Measurements from ENCODE around the gene CRTC3.
"Not testable (repeated sequence)": the region's sequence is repeated elsewhere in the genome, so short reads cannot be mapped to it uniquely, and the experiment has no call there.

CRTC3 gene

DNA sequence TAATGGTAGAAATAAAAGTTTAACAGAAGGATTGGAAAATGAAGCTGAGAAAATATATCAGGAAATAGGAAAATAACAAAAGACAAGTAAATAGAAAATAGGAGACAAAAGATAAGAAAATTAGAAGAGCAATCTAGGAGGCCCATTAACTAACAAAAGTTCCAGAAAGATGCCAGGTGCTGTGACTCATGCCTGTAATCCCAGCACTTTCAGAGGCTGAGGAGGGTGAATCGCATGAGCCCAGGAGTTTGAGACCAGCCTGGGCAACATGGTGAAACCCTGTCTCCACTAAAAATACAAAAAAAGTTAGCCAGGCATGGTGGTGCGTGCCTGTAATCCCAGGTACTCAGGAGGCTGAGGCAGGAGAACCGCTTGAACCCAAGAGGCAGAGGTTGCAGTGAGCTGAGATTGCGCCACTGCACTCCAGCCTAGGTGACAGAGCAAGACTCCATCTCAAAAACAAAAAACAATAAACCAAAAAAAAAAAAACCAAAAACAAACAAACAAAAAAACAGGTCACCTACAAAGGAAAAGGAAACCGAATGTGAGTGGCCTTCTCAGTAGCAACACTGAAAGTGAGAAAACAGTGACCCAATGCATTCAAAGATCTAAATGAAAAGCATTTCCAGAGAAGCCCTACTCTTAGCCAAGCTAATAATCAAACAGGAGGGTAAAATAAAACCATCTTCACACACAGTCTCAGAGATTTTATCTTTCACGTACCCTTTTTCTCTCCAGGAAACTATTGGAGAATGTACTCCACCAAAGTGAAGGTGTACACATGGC is 5.5 kb upstream of the CRTC3 start:
- DNase-seq = not testable (repeated sequence)

DNA sequence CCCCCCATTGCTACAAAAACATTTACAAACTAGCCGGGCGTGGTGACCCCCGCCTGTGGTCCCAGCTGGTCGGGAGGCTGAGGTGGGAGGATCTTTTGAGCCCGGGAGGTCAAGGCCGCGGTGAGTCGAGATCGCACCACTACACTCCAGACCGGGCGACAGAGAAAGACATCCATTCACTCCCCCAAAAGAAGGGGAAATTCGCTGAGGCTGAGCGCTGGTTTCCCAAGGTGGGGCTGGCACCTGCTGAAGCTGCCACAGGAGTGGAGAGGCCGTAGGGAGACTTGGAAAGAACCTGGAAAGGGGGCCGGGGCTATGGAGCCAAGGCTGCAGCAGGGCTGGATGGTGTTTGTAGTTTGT is 732 bp upstream of the CRTC3 start:
- peak; percentile 24 for DNase-seq

DNA sequence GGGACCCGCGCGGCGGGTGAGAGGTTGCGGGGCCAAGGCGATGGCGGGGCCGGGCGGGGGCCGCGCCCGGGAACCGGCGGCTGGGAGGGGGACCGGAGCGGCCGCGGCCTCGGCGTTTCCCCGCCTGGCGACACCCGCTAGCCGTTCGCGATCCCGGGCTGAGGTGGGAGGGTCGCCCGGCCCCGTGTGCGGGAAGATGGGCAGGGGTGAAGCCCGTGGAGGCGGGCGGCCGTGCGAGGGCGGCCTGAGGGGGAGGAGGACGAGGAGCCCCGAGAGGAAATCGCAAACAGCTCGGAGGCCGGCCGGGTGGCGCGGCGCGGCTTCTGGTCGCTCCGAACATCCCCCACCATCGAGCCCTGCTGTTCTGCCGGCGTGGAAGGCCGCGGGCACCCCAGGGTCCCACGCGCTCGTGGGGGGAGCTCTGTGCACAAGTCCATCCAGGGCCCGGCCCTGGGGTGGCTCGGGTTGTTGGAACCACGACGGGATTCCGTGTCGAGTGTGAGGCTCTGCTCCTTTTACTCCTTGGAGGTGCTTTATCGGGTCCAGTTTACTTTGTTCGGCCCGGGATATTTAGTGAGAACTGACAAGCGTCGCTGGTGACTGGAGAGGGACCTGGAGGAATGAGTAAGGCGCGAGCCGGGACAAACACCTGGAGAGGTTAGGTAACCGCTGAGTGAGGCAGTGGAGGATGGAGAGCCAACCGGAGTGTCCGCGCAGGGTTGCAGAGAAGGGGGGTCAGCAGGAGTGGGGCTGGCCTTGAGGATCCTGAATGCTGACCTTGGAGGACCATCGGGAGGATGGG is 728 bp downstream of the CRTC3 start:
- DNase-seq = peak; percentile 60

DNA sequence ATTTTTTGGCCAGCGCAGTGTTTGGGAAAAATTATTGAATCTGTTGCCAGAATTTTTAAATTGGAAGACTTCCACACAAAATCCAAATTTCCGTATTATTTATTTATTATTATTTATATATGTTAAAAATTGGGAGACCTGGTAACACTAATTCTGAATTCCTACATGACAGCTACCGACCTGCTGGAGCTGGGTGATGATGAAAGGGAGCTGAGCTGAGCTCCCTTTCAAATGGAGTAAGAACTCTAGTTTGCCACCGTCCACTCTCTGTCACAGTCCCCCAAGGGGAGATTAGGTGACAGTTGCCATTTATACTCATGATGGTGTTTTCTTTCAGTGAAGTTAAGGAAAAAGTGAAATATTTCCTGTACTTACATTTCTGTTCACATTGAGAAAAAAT is 1.4 kb downstream of the CRTC3 start:
- DNase-seq = no peak

DNA sequence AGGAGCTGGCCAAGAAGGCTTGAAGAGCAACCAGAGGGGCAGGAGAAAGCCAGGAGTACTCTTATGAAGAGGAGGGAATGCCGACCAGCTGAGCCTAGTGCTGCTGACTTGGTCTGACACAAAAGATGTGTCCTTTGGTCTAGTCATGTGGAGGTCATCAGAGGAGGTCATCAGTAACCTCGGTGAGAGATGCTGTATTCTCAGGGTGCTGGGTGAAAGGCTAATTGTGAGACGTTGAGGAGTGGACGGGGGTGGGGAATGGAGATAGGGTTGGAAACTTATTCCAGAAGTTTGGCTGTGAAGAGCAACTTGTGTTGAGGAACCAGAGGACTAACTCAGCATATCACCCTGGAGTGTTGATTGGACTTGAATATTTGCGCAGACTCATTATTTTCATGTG is 5.5 kb downstream of the CRTC3 start:
- no peak for DNase-seq

DNA sequence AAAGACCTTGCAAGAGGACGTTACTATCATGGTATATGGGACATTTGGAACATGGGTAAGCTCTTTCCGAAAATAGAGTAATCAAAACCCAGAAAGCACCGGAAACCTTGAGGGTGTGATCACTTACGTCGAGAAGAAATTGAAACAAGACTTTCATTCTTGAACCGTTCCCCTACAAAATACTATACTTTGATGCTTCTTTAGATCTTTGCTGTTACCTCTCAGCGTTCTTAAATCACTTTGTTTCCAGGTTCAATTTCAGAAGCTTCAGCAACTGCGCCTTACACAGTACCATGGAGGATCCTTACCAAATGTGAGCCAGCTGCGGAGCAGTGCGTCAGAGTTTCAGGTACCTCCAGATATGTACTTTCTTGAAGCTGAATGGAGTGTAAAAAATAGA is 10.1 kb downstream of the CRTC3 start:
- no peak for DNase-seq

DNA sequence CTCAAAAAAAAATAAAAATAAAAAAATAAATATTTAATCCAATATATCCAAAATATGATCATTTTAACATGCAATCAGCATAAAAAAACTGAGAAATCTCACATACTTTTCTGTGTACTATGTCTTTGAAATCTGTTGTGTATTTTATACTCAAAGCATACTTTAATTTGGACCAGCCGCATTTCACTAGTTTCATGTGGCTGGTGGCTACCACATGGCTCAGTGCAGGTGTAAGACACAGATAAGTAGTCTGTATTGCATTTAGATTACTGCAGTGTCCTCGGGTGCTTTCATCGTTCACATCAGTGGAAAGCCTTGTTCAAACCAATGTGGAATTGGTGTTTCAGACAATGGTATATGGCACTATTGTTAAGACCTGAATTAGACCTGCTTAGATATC is 11.0 kb downstream of the CRTC3 start:
- DNase-seq = no peak

DNA sequence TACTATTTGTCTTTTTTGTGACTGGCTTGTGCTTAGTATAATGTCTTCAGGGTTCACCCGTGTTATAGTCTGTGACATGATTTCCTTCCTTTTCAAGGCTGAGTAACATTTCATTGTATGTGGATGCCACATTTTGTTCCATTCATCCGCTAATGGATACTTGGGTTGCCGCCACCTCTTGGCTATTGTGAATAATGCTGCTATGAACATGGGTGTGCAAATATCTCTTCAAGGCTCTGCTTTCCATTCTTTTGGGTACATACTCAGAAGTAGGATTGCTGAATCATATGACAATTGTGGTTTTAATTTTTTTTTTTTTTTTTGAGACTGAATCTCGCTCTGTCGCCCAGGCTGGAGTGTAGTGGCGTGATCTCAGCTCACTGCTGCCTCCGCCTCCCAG is 15.4 kb downstream of the CRTC3 start:
- no peak for DNase-seq

DNA sequence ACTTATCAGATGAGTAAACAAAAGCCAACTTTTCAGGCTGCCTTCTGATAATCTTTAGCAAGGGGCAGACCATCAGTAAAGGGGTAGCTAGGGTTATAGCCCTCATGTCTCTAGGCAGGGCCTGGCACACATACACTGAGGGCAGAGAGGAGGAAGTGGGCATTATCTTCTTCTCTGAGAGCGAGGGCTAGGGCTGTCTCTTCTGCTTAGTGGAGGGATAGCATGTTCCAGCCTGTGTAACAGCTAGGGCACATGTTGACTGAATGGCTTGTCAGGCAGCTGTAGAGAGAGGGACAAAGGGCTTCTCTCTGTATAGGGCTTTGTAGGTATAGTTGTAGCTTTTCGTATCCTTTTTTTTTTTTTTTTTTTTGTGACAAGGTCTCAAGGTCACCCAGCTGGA is 17.8 kb downstream of the CRTC3 start:
- DNase-seq = no peak

DNA sequence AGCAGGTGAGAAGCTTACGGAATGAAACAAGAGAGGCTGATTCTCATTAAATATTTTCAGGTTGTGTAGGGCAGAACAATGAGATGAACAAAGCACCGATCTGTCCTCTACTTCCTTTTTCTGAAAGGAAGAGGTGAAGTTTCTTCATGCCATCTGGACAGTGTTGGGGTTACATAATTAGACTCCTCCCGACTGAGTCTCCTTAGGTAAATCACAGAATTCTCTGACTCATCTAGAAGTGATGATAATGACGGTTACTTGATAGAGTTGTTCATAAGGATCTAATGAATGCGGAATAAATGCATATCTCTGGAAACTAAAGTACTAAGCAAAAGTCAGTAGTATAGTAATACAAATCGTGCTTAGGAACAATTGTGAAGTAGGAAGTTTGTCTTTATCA is 21.2 kb downstream of the CRTC3 start:
- DNase-seq = no peak

DNA sequence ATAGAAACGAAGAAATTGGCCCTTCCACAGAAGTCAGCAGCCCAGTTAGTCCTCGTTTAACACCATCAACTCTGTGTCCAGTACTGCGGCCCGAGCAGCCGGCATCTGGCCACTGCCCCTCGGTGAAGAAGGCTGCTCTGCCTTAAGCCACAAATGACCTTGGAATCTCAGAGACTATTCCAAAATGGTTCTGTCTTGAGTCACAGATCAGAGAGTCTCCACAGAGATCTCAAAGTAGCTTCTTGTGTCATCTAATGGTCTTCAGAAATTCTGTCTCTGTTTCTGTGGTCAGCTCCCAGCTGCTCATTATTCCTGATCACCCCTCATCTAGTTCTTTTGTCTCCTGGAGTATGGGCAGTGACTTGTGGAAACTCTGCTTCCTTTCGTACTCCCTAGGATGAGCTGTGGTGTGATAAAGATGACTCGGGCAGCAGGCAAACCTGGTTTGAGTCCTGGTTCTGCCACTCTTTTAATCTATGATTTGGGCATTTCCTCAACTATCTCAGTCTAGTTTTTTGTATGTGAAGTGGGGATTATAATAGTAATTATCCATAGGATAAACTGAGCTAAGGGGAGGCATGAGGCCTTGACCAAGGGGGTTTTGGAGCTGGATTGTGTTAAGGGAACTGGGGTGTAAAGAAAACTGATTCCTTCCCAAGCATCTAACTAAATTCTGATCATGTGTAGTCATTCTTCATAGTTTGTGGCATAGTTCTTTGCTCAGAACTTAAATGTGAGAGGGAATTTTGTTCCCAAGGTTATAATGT is 22.6 kb downstream of the CRTC3 start:
- no peak for DNase-seq

DNA sequence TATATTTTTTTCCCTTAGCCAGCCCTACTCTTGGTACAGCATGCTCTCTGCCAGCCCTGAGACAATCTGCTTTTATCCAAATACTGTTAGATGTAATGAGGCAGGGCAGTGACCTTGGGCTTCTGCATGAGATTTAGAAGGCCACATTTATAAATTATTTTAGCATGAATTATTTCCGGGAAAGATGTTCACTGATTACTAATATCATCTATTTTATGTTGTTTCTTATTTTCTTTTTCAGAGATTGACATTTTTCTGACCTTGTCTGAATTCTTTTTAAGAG is 23.1 kb downstream of the CRTC3 start:
- DNase-seq = no peak

DNA sequence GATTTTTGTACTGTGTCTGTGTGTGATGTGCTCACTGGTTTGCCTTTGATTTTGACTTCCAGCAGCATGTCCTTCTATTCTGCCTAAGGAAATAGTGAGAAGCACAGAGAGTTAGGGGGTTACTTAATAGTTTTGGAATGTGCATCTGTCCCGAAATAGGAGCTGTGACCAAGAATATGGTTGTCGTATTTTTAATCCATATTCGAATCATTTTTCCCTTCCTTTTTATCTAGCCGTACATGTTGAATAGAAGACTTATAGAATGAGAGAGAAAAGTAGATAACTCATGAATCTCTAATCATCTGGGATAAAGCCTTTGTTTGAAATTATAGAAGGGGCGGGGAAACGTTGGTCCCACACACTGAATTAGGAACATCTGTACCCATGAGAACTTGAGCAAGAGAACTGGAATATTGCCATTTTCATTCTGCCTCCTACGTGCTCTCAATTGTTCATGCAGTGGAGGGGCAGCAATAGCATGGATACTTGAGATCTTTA is 23.6 kb downstream of the CRTC3 start:
- no peak for DNase-seq

DNA sequence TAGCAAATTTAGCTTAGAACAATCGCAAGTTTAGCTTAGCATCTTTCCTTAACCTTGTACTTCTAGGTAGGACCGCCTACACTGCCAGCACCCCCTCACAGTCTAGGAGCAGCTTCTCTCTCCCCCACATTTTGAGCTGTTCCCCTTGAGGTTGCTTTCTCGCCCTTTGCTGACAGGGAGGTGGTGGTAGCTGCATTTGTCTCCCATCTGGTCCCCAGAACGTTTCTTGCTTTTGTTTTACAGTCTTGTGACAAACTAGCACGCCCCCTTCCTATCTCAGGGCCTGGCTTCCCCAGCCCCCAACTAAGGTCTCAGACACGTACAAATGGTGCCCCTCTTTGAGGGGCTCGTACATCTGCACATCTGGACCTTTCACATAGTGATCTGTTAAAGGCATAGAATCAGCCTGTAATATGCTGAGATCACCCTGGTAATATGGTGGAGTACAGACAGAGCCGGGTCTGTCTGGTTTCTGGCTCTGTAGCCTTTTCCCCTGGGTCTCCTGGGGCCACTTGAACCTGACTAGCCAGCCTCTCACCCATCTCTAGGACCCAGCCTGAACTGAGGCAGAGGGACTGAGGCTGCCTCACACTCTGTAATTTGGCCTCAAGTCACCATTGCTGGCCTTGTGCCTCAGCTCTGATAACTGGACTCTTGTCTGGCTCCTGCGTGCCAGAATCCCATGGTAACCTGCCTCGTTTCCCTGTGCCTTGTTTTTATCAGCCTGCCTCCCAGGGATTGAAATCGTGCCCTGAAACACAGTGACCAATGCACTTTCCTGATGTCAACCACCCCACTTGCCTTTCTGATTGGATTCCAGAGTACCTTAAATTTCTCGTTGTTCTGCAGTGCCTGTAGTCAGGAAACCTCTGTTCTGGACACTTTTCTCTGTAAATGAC is 27.7 kb downstream of the CRTC3 start:
- peak; percentile 67 for DNase-seq

DNA sequence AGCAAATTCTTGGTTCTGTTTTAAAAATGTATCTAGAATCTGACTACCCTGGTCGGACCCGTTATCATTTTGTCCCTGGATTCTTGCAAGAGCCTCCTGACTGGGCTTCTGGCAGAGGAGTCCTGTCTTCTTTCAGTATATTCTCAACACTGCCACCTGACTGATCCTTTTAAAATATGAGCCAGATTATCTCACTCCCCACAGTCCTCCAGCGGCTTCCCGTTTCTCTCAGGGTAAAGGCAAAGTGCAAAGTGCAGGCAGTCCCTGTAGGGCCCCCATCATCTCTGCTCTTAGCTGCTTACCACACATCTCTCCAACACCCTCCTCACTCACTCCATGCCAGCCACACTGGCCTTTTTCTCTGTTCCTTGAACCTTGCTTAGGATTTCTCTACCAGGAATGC is 28.4 kb downstream of the CRTC3 start:
- no peak for DNase-seq

DNA sequence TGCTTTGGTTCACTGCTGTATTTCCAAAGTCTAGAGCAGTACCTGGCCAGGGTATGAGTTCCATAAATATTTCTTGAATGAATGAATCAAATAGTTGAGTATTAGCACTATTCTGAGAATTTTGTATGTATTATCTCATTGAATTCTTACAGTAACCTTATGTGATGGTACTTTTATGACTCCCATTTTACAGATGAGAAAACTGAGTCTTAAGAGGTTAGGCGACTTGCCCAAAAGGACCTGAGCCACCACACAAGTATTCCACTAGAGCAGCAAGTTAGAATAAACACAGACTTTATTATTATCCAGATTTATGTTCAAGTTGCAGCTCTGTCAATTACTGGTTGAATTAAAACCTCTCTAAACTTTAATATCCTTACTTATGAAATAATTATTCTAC is 29.4 kb downstream of the CRTC3 start:
- no peak for DNase-seq

DNA sequence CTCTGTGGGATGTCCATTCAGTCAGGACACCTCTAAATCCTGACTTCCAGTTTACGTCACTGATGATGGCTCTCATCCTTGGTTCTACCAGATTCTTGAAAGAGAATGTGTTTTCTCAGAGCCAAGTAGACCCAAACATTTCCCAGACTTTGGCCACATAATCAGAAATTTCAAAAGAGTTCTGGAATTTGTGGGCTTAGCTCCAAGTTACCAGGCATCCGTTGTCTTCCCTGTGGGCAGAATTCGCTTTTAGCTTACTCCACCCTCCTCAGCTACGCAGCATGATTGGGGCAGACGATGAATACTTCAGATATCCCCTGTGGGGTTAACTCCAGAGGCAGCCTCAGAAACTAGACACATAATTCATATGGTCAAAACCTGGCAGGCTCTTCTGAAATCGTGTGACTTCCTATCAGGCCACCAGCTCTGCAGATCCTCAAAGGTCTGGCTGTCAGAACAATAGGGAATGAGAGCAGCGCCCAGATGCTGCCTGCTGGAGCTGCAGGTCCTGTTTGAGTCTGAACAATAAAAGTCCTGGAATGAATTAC is 30.6 kb downstream of the CRTC3 start:
- DNase-seq = peak; percentile 36

DNA sequence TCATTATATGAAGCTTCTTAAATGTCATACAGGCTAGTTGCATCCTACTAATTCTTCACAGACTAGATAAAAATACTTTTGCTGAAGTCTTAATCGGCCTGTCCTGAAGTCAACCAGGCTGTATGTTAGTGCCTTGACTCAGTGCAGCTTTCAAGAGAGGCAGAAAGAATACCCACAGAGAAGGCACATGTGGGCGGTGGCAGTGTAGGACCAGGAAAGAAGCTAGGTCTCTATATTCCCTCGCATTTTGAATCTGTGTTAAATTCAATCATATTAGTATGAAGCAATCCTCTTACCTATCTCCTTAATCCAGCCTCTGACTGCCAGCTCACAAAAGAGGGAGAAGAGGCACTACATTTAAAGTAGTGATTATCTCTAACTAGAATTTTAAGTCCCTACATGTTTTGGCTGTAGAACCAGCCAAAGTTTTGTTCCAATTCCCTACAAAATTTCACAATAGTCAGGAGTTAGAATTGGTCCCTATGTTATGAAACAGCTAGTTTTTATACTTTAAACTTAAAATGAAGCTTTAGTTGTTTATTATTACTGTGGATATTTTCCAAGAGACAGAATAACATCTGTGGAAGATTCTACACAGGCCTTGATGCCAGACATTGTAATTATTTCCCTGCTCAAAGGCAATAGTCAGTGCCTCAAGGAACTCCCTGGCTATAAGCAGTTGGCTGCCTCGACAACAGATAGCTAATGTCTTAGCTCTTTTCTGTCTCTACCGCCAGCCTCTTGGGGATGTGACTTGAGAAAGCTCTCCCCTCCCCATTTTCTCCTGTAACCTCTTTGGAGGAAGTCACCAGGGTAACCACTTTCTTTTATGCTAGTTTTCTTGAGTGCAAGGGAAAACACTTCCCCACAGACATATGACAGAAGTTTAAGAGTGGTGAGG is 31.9 kb downstream of the CRTC3 start:
- peak; percentile 43 for DNase-seq

DNA sequence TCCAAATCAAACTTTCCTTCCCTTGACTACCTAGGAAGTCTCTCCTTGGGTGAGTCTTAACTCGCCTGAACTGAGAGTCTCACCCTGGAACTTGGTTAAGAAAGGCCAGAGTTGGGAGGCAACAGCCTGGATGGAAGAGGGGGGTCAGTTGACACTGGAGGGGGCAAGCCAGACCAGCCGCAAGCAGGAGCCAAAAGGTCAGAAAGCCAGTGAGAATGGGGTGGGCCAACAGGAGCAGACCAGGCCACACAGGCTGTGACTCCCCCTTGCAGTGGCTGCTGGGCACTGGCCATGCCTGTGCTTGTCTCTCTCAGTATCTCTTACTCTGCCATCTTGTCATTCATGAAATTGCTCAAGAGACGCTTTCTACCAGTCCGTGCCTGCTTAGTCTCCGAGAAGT is 32.9 kb downstream of the CRTC3 start:
- no peak for DNase-seq

DNA sequence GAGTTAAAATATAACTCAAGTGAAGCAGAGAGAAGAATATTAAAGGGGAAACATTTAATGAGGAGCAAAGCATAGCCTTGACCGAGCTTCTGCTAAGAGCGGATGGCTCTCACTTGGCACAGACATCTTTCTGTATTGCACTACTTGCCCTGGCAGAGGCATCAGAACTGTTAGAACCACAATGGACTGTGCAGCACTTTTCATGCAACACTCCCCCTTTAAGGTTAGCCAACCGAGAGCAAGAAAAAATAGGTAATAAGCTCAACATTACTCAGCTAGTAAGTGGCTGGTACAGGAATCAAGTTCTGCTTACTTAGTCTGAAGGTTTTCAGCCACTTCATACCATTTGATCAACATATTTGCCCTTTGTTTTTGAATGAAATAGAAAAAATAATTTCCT is 33.7 kb downstream of the CRTC3 start:
- DNase-seq = no peak

DNA sequence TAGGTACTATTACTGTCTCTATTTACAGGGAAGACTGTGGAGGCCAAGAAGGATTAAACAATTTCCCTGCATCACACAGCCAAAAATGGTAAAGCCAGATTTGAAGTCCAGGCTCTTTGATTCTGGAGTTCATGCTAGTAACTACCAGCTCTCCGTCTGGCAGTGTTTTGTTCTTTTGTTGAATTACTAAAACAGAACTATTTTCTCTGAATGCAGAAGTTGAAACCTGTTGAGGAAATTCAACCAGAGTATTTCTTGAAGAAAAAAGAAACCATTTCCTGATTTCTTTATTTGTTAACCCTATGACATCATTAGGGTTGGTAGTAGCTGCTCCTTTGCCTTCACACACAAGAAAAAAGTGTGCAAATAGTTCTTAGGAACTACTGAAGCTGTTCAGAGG is 34.3 kb downstream of the CRTC3 start:
- no peak for DNase-seq

All from femur (tissue), 1 donor.